ENCODE data around the gene RTN4R. TPM values are rescaled to one million over a fixed set of nuclear protein-coding genes. Genes with fewer than 3 reads are reported as not detected.
"Not testable (repeated sequence)": the region's sequence is repeated elsewhere in the genome, so short reads cannot be mapped to it uniquely, and the experiment has no call there.

Gene RTN4R
- total RNA-seq, 1 experiment from 2014 or later = 11.9 TPM

DNA sequence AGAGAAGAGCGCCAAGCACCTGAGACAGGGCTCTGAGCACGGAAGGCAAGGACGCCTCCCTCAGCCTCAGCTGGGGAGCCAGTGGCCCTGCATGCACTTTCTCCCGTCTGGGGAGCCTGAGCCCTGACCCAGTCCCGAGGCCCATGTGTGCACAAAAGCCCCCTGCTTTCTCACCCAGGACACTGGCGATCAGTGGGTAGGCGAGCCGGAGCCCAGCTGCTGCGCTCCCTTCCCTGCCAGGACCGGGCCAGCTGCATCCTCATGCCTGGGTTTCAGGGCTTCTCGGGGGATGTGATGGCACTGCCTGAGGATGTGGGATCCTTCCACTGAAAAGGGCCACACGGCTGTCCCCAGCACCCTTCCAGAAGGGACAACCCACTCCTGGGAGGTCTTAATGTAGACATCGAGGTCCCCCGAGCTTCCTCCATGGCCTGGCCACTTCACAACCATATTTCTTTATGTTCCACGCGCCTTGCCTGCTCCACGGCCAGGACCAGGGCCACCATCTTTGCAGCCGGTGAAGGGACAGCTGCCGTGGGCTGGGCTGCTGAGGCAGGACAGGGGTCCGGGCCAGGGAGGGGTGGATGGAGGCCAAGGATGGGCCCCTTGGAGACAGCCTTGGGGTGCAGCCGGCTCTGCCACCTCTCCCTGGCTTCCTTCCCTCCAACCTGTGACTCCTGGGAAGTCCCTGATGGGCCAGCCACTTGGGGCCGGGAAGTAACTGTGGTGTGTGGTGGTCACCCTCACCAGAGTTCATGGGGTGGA is 10.8 kb upstream of the RTN4R start:
- in situ Hi-C loops (cut with HindIII; ENCODE audit: low pct_unique_long_range_greater_than_20kb, low sequenced_read_pairs); DNase-seq (ENCODE audit: low read depth): not testable (repeated sequence)

DNA sequence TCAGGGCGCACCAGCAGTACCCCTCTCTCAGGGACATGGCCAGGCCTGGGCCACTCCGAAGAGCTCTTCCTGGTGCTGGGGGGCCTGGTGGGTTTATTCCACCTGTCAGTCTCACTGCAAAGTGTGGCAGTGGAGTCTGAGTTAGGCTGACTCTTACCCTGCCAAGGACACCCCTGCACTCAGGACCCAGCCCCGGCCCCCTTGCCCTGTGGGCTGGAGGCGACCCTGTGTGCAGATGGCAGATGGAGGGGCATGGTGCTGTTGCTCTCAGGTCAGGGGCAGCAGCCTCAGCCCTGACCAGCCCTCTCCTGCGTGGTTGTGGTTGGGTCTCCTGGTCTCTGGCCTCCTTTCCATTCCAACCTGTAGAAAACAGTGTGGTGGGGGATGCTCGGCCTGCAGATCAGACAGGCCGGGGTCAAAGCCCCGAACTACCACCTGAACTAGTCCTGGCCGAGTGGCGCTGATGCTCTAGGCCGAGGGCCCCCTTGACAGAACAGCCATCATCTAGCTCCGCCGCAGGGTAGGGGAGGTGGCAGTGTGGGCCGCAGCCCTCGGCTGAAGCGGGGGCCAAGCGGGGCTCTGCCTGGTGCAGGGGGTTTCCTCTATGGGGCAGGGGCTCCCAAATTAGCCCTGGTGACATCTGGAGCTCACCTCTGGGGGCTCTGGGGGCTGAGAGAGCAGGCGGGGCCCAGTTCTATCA is 10.0 kb upstream of the RTN4R start:
- in situ Hi-C loops (cut with HindIII; ENCODE audit: low pct_unique_long_range_greater_than_20kb, low sequenced_read_pairs); DNase-seq (ENCODE audit: low read depth): not testable (repeated sequence)

DNA sequence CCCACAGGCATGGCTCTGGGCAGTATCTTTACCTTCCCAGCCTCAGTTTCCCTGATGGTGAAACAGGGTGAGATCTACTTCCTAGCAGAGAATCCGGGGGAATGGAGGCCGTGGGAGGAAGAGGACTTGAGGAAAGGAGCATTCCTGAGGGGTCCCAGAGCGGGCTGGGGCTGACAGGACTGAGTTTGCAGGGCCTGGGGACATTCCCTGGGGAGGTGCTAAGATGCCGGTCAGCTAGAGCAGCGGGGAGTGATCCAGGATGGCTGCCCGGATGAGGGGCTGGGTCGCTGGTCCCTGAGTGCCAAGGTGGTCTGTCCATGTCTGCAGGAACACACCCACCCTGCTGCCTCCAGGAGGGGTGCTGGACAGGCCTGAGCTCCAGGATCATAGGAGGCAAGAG is 8.3 kb upstream of the RTN4R start:
- in situ Hi-C loops (cut with HindIII; ENCODE audit: low pct_unique_long_range_greater_than_20kb, low sequenced_read_pairs) = no loop called here

DNA sequence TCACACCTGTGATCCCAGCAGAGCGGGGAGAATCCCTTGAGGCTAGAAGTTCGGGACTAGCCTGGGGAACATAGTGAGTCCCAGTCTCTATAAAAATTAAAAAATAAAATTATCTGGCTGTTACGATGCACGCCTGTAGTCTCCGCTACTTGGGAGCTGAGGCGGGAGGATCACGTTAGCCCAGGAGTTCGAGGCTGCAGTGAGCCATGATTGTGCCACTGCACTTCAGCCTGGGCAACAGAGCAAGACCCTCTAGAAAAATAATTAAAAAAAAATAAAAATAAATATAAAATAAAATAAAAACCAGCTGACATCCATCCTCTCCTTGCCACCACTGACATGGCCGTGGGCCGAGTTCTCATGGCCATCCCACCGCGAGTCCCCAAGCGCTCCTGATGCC is 7.7 kb upstream of the RTN4R start:
- in situ Hi-C loops (cut with HindIII; ENCODE audit: low pct_unique_long_range_greater_than_20kb, low sequenced_read_pairs) = no loop called here
- DNase-seq (ENCODE audit: low read depth) = no peak

More for the DNA sequence above, 8.3 kb upstream of the RTN4R start:
- no peak for DNase-seq (ENCODE audit: low read depth)

DNA sequence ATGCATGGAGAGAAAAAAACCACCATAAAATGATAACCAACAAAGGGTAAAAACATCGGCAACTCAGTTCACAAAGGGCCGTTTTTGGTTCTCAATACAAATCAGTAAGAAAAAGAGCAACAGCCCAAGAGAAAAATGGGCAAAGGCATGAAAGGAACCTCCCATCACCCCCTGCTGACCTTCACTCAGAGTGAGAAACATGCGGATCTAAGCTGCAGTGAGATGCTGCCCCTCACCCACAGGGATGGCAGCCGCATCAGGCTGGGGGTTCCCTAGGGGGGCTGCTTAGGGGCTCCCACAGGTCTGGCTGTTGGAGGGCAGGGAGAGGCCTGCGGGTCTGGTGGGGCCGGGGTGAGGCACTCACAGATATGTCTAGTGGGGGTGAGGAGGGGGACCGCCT is 7.2 kb upstream of the RTN4R start:
- DNase-seq (ENCODE audit: low read depth); in situ Hi-C loops (cut with HindIII; ENCODE audit: low pct_unique_long_range_greater_than_20kb, low sequenced_read_pairs): not testable (repeated sequence)

DNA sequence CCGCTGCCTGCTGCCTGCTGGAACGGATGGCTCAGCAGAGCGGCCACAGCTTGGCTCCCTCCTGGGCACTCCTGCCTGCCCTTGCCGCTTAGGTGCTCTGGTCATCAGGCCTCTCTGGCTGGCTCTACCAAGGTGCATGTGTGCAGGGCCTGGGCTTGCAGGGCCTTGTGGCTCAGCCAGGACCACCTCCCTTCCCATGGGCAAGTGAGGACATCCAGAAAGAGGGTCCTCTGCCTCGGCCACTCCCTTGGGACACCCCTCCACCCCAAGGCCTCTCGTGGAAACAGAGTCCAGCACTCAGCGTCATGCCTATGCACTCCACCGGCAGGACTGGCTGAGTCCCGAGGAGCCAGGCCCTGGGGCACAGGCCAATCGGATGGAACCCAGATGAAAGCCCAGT is 6.3 kb upstream of the RTN4R start:
- DNase-seq (ENCODE audit: low read depth); in situ Hi-C loops (cut with HindIII; ENCODE audit: low pct_unique_long_range_greater_than_20kb, low sequenced_read_pairs): not testable (repeated sequence)

DNA sequence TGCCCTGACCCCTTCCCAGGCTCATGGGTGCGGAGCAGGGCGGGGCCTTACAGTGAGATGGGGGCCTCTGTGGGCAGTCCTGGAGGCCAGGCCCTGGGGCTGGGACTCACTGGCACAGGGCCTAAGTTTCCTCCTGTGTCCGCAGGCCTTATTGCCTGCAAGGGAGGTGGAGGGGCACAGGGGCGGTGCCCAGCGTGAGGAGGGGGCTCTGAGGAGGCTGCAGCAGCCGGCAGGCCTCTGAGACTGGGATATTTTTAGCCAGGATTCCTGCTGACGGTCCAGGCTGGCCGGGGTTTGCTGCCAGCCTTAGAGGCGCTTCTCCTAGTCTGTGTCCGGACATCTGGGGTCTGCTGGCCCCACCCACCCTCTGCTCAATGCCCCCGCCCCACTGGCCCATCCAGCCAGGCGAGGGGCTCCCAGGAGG is 5.7 kb upstream of the RTN4R start:
- in situ Hi-C loops (cut with HindIII; ENCODE audit: low pct_unique_long_range_greater_than_20kb, low sequenced_read_pairs) = no loop called here

DNA sequence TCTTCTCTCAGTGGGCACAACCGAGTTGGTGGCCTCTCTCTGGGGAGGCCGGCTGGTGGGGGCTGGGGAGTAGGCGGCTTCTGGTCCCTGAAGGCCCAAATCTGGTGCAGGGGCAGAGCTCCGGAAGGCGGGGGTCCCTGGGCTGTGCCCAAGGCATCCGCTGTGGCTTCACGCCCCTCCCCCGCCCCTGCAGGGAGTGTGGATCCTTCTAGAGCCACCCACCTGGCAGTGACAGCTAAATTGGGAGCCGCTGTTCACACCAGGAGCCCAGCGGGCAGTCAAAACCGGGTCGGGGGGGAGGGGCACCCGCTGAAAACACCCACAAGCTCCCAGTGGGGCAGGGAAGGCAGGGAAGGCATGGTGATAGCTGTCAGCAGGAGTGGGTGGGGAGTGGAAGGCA is 4.6 kb upstream of the RTN4R start:
- in situ Hi-C loops (cut with HindIII; ENCODE audit: low pct_unique_long_range_greater_than_20kb, low sequenced_read_pairs) = no loop called here
- DNase-seq (ENCODE audit: low read depth) = no peak

More for the DNA sequence above, 5.7 kb upstream of the RTN4R start:
- no peak for DNase-seq (ENCODE audit: low read depth)

DNA sequence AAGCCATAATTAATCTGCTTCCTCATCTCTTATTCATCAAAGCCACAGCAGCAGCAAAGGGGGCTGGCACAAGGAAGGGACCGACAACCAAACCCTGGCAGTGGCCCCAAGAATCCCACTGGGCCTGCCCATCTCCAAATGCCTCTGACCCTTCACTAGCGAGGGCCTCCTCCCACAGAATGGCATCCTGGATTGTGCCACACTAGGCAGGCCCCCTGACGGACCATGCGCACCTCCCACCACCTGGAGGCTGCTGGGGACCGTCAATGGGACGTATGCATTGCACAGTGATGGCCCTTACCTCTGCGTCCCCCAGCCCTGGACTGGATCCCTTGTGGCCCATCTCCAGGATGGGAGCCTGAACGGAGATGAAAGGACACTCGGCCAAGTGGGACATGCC is 4.1 kb upstream of the RTN4R start:
- in situ Hi-C loops (cut with HindIII; ENCODE audit: low pct_unique_long_range_greater_than_20kb, low sequenced_read_pairs) = no loop called here
- DNase-seq (ENCODE audit: low read depth) = no peak

DNA sequence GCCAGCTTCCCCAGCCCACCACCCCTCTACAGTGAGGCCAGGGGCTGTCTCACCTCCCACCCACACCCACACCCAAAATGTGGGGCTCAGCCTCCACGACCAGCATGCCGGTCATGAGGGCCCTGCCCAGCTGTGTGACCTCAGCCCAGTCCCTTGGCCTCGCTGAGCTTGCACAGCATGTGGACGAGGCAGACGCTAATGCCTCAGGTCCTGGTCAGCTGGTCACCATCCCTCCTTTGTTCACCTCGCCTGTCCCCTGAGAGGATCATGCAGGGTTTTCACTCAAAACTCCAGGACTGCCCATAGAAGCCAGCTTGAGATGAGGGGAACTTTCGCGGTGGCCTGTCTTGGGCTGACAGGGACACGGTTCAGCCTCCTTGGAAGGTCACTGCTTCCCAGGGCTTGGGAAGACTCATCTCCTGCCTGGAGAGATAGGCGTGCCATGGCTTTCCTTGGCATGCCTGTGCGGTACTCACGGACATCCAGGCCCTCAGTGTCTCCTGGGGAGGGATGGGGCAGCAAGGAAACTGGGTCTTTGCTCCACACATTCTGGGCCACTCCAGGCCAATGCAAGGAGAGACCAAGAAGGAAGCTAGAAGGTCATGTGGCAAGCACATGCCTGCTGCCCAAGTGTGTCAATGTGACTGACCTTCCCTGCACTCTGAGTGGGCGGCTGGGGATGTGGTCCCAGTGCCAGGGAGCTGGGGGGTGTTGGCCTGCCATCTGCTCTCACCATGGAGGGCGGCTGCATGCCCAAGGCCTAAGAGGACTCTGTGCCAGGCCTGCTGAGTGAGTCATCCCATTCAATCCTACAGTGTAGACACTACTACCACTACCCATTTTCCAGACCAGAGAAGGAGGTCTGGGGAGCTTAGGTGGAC is 3.2 kb upstream of the RTN4R start:
- no peak for DNase-seq (ENCODE audit: low read depth)
- in situ Hi-C loops (cut with HindIII; ENCODE audit: low pct_unique_long_range_greater_than_20kb, low sequenced_read_pairs) = no loop called here

DNA sequence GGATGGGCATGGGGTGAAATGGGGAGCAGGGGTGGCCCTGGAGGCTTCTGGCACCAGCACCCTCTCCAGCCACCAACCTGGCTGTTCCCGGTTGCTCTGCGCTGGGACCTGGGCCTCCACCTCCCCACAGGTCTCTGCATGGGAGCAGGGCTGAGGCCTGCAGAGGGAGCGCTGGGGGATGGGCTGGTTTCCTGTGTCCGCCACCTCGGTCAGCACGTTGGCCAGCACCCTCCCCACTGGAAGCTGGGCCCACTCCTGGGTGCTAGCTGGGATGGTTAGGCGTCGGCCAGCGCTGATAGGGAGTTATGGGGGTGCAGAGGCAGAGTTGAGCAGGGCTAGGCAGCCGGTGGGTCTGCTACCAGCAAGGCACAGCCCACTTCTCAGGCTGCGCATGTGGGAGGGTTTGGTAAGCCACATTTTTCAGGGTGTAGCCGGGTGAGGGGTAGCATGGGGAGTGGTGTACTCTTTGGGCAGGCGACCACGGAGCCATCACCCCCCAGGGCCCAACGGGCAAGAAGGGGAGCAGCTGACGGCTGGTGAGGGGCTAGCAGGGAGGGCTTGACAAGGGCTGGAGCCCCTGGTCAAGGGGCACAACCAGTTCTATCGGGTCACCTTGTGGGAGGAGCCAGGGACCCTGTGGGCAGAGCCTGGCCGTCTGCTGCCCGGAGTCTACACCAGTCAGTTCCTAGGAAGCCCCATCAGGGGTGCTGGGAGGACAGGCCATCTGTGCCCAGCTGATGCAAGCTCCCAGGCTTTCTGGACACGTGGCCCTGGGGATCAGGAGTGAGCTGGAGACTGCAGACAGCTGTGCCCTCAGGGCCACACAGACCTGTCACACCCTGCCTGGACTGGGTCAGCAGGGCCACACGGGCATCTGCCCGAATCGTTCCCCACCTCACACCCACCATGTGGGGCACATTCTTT is 2.3 kb upstream of the RTN4R start:
- DNase-seq (ENCODE audit: low read depth); in situ Hi-C loops (cut with HindIII; ENCODE audit: low pct_unique_long_range_greater_than_20kb, low sequenced_read_pairs): not testable (repeated sequence)

DNA sequence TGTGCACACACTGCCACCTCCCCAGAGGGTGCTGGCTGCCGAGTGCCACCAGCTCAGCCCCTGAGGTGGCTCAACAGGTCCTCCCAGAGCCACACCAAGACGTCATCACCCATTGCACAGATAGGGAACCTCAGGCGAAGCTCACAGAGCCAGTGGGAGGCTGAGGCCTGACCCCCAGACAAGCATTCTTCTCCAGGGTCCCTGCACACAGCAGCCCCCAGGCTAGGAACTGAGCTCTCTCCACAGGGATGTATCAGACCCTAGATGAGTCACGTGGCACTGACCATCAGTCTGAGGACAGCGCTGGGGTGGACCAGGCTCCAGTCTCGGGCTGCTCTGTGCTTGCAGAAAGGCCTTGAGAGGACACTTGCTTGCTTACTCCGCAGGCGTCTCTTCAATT is 1.6 kb upstream of the RTN4R start:
- in situ Hi-C loops (cut with HindIII; ENCODE audit: low pct_unique_long_range_greater_than_20kb, low sequenced_read_pairs); DNase-seq (ENCODE audit: low read depth): not testable (repeated sequence)

DNA sequence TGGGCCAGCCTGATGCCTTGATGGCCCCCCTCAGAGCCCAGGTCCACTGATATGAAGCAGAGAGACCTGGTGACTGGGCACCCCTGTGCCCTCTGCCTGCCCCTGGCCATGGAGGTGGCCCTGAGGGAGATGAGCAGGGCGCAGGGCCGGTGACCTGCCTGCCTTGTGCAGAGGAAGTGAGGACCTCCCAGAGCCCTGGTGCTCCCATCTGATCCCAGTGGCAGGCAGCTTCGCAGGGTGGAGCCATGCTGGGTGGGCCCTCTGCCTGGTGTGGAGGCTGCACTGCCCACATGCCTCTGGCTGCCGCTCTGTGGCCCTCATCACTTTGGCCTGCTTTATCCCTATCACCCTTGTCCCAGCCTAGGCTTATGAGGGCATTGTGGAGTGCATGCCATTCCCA is 1.1 kb upstream of the RTN4R start:
- in situ Hi-C loops (cut with HindIII; ENCODE audit: low pct_unique_long_range_greater_than_20kb, low sequenced_read_pairs); DNase-seq (ENCODE audit: low read depth): not testable (repeated sequence)

DNA sequence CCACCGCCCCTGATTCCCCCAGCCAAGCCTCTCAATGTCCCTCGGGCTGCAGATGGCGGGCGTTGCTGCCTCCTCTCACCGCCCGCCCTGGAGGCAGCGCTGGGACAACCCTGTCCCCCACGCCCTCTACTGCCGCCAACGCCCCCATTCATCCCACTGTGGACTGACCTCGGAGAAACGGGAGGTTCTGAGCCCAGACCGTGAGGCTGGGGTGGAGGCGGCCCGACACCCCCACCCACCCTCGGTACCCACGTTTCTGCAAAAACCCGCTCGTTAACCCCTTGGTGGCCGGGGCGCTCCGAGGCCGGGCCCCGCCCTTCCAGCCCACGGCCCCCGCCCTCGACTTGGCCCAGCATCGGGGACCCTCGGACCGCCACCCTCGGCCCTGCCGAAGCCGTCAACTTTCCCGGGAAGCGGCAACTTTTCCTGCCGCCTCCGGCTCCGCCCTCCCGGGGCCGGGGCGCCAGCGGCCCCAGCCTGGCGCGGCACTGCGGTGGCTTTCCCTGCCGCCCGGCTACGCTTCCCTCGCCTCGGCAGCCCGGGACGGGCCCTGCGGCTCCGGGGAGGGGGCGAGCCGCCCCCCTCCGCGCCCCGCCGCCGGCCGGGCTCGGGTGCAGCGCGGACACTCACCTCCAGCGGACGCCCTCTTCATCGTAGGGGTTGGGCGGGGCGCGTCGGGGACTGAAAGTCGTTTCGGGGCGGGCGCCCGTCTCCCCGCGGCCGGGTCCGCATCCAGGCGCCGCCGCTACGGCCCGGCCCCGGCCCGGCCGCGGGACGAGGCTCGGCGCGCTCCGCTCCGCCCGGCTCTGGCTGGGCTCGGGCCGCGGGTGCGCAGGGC is 458 bp downstream of the RTN4R start:
- in situ Hi-C loops (cut with HindIII; ENCODE audit: low pct_unique_long_range_greater_than_20kb, low sequenced_read_pairs) = no loop called here
- peak; percentile 20 for DNase-seq (ENCODE audit: low read depth)

DNA sequence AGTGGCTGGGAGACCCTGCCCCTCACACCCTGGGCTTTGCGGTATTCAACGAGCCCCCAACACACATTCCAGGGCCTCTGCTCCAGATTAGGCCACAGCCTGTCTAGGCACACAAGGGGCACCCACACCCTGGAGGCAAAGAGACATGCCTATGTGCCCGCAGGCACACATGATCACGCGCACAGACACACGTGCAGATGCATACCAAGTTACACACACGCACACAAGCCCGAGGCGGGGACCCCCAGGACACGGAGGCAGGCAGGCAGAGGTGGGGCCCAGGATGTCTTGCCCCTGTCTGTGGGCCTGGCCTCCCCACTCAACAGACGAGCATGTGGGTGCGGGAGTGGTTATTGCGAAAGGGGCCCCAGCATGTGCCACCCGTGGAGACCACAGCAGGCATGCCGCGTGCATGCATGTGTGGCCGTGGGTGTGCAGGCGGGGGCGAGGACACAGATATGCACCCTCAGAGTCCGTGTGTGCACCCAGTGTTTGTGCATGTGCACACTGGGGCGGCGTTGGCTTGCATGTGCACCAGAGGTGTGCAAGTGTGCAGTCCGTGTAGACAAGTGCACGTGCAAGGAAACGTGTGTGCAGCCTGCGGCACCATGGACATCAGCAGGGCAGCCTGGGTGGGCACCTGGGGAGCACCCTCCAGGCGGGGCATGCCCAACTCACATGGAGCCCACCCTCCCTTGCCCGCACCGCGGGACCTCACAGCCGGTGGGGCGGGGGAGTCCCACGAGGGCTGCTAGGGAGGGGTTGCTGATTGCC is 1.3 kb downstream of the RTN4R start:
- DNase-seq (ENCODE audit: low read depth); in situ Hi-C loops (cut with HindIII; ENCODE audit: low pct_unique_long_range_greater_than_20kb, low sequenced_read_pairs): not testable (repeated sequence)
